Measurements from ENCODE around the gene IRS1.

IRS1 gene

DNA sequence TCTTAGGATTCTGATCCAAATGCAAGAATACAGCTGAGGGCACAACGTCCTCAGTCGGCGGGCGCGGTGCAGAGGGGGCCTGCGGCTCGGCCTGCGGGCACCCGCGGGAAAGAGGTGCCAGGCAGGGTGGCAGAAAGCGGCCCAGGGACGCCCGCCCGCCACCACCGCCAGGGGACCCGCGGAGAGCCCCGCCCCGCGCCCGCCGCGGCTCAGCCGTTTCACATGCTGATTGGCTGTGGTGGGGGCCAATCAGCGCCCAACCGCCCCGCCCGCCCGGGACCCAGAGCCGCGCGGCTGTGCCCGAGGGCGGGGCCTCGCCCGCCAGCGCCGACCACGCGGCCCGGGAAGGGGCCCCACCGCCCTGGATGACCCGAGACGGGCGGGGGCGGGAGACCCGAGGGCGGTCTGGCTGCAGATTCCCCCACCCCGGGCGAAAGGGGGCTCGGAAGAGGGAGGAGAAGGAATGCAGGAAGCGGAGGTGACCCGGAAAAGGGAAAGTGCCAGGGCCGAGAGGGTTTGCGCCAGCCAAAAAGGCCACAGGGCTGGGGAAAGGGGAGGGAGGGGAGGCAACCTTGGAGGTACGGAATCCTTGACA lies 8.0 kb downstream of the IRS1 start:
- H3K27ac ChIP-seq (ENCODE audit: insufficient read depth, low read length, poor library complexity, severe bottlenecking), result peak overlapping the region; percentile 84
- no peaks in the 10 kb centered on the region for H3K27me3 ChIP-seq (replicated peaks; ENCODE audit: control insufficient read depth, insufficient read depth, low read length, poor library complexity, severe bottlenecking)
- H3K9me3 ChIP-seq (ENCODE audit: control insufficient read depth, low read length), result no peaks in the 10 kb centered on the region
- H3K4me1 ChIP-seq (ENCODE audit: control insufficient read depth, insufficient read depth, low read length, poor library complexity, severe bottlenecking), result peaks cover 13% of the 10 kb centered on the region
- H3K36me3 ChIP-seq (ENCODE audit: control insufficient read depth, insufficient read depth, low read length), result no peaks in the 10 kb centered on the region
- peak; percentile 84 to 88 (median 85) for DNase-seq
- H3K4me3 ChIP-seq (ENCODE audit: insufficient read depth, low read depth, low read length, poor library complexity, severe bottlenecking), result peak overlapping the region; percentile 66

DNA sequence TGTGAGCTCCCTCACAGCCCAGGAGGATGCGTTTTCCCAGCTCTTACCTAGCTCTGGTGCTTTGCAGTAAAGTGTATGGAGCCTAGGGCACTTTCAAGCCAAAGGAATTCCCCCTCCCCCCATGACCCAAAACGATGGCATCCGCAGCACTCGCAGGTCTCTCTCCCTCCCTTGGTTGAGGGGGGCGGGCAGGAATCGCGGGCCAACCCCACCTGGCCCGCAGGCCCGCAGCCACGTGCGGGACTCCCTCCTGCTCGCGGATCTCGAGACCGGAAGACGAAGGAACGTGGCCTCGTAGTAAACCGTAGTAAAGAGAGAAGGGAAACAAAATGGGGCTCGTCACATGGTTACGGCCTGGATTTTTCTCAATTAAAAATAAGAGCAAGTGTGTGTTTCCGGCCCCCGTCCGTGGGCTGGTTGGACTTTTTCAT lies 8.5 kb downstream of the IRS1 start:
- DNase-seq, result peak in 1 of 3 donors; percentile 71
- Histone ChIP-seq H3K9me3 (ENCODE audit: control insufficient read depth, low read length) (no peaks in the 10 kb centered on the region), H3K4me1 (ENCODE audit: control insufficient read depth, insufficient read depth, low read length, poor library complexity, severe bottlenecking) (peaks cover 13% of the 10 kb centered on the region), H3K27ac (ENCODE audit: insufficient read depth, low read length, poor library complexity, severe bottlenecking) (peak overlapping the region; percentile 84), H3K36me3 (ENCODE audit: control insufficient read depth, insufficient read depth, low read length) (no peaks in the 10 kb centered on the region), H3K4me3 (ENCODE audit: insufficient read depth, low read depth, low read length, poor library complexity, severe bottlenecking) (peak overlapping the region; percentile 66), H3K27me3 (replicated peaks; ENCODE audit: control insufficient read depth, insufficient read depth, low read length, poor library complexity, severe bottlenecking) (no peaks in the 10 kb centered on the region)

DNA sequence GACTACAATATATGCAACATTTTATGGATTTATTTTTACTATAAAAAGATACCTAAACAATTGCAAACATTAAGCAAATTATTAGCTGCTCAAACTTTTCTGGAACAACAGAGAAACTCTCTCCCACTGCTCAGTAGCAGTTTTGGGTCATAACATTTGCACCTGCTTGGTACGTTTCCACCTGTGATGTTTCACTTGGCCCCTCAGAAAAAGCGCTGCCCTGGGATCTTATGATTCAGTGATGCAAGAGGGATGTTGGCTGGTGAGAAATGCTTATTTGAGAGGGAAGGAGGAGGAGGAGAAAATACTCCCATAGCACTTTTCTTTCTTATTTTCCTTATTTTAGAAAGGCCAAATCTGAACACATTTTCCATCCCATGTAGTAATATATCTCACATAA lies 9.2 kb downstream of the IRS1 start:
- H3K4me3 ChIP-seq (ENCODE audit: insufficient read depth, low read depth, low read length, poor library complexity, severe bottlenecking), result no peak overlapping the region
- no peak for DNase-seq
- H3K27ac ChIP-seq (ENCODE audit: insufficient read depth, low read length, poor library complexity, severe bottlenecking), result peak overlapping the region; percentile 84
- no peaks in the 10 kb centered on the region for H3K27me3 ChIP-seq (replicated peaks; ENCODE audit: control insufficient read depth, insufficient read depth, low read length, poor library complexity, severe bottlenecking)
- no peaks in the 10 kb centered on the region for H3K36me3 ChIP-seq (ENCODE audit: control insufficient read depth, insufficient read depth, low read length)
- H3K9me3 ChIP-seq (ENCODE audit: control insufficient read depth, low read length), result no peaks in the 10 kb centered on the region
- peaks cover 13% of the 10 kb centered on the region for H3K4me1 ChIP-seq (ENCODE audit: control insufficient read depth, insufficient read depth, low read length, poor library complexity, severe bottlenecking)

DNA sequence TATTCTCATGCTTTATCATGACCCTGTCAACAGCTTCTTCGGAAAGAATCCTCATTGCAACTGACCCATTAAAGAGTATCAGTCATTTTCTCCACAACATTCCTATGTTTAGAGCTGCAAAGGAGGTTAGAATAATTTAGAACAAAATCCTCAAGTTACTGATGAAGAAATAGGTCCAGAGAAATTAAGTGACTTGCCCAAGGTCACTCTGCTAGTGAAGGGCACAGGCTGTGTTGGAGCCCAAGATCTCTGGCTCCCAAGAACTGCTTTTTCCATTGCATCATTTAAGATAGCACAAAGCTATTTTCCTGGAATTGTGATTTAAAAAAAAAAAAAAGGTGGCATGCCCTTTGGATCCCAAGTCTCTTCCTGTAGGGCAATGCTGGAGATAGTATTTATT lies 9.6 kb downstream of the IRS1 start:
- no peaks in the 10 kb centered on the region for H3K36me3 ChIP-seq (ENCODE audit: control insufficient read depth, insufficient read depth, low read length)
- no peak overlapping the region for H3K27ac ChIP-seq (ENCODE audit: insufficient read depth, low read length, poor library complexity, severe bottlenecking)
- H3K27me3 ChIP-seq (replicated peaks; ENCODE audit: control insufficient read depth, insufficient read depth, low read length, poor library complexity, severe bottlenecking), result no peaks in the 10 kb centered on the region
- H3K4me3 ChIP-seq (ENCODE audit: insufficient read depth, low read depth, low read length, poor library complexity, severe bottlenecking), result no peak overlapping the region
- no peak for DNase-seq
- peaks cover 13% of the 10 kb centered on the region for H3K4me1 ChIP-seq (ENCODE audit: control insufficient read depth, insufficient read depth, low read length, poor library complexity, severe bottlenecking)
- H3K9me3 ChIP-seq (ENCODE audit: control insufficient read depth, low read length), result no peaks in the 10 kb centered on the region

DNA sequence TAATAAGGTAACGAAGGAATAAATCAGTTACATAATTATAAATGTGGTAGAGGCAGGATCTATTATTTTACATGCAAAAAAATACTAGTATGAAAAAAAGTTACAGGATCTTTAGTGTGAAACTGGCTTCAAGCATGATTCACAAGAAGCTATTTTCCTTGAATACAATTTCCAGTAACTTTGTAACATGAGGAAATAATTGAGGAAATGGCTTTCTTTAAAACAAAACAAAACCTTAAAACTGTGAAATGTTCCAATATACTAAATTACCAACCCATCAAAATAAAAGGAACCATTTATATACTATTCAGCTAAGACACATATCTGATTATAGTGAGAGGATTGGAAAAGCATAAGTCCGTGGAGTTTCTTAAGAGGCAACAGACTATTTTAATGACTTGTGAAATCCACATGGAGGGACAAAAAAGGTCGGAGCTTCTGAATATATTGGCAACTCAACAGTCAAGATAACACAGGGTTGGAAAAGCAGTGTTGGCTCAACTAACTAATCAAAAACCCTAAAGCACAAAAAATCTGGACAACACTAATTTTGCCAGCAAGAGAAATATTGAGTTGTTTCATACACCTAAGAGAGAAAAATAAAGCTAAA lies 10.6 kb downstream of the IRS1 start:
- no peak for DNase-seq
- Histone ChIP-seq H3K36me3 (ENCODE audit: control insufficient read depth, insufficient read depth, low read length) (no peaks in the 10 kb centered on the region), H3K4me3 (ENCODE audit: insufficient read depth, low read depth, low read length, poor library complexity, severe bottlenecking) (no peak overlapping the region), H3K27ac (ENCODE audit: insufficient read depth, low read length, poor library complexity, severe bottlenecking) (no peak overlapping the region), H3K4me1 (ENCODE audit: control insufficient read depth, insufficient read depth, low read length, poor library complexity, severe bottlenecking) (peaks cover 13% of the 10 kb centered on the region), H3K9me3 (ENCODE audit: control insufficient read depth, low read length) (no peaks in the 10 kb centered on the region), H3K27me3 (replicated peaks; ENCODE audit: control insufficient read depth, insufficient read depth, low read length, poor library complexity, severe bottlenecking) (no peaks in the 10 kb centered on the region)

DNA sequence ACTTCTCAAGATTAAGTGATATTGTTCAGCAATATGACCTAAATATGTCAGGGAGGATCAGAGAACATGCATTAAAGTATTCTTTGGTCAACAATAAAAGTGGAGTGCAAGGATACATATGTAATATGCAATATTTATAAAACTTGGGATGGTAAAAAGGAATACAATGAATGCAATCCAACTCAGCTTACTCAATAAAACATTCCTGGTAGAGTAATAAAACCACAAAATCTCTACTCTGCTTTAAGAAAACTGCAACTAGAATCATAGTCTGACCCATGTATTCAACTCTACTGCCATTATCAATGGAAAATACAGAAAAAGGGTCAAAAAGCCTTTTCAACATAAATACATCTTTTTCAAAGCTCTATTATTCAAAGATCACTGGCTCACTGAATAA lies 11.6 kb downstream of the IRS1 start:
- DNase-seq, result no peak
- no peaks in the 10 kb centered on the region for H3K9me3 ChIP-seq (ENCODE audit: control insufficient read depth, low read length)
- no peak overlapping the region for H3K27ac ChIP-seq (ENCODE audit: insufficient read depth, low read length, poor library complexity, severe bottlenecking)
- no peak overlapping the region for H3K4me3 ChIP-seq (ENCODE audit: insufficient read depth, low read depth, low read length, poor library complexity, severe bottlenecking)
- peaks cover 13% of the 10 kb centered on the region for H3K4me1 ChIP-seq (ENCODE audit: control insufficient read depth, insufficient read depth, low read length, poor library complexity, severe bottlenecking)
- no peaks in the 10 kb centered on the region for H3K27me3 ChIP-seq (replicated peaks; ENCODE audit: control insufficient read depth, insufficient read depth, low read length, poor library complexity, severe bottlenecking)
- no peaks in the 10 kb centered on the region for H3K36me3 ChIP-seq (ENCODE audit: control insufficient read depth, insufficient read depth, low read length)

DNA sequence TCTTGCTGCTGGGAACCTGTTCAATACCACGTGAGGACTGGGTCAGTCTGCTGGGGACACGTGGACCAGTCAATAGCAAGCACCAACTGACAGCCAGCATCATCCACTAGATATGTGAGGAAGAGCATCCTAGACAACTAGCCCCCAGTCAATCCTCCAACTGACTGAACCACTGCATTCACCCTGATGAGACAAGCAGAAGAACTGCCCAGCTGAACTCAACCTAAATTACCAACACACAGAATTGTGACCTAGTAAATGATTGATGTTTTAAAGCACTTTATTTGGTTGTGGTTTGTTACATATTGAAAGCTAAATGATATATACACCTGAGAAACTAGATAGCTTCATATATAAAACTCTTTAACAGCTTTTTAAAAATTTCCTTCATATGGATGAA lies 15.7 kb downstream of the IRS1 start:
- Histone ChIP-seq H3K27me3 (replicated peaks; ENCODE audit: control insufficient read depth, insufficient read depth, low read length, poor library complexity, severe bottlenecking) (no peaks in the 10 kb centered on the region), H3K27ac (ENCODE audit: insufficient read depth, low read length, poor library complexity, severe bottlenecking) (no peak overlapping the region)
- no peak for DNase-seq

DNA sequence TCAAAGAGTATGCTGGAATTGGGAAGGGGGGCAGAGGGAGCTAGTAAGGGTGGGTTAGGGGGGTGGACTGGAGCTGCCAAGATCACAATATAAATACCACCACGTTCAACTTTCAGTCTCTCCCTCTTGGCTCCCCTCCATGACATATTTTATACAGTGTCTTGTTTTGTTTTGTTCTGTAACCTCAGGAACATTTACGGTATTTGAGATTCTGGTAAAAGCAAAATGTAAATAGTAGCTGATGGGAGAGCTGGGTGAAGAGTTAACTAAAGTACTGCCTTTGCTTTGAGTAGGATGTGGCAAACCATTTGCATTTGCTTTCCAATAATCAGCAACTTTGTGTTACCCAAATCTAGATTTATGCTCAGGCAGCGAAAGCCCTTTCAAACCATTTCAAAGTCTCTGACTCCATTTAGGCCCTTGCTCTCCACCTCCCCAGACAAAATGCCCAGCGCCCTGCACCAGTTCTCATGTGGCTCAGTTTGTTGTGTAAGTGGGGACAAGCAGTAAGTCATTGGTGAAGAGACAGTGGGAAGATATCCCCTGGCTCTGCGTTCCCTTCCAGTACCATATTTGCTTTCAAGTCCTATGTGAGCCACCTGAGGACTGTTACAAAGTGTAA lies 17.4 kb downstream of the IRS1 start:
- no peaks in the 10 kb centered on the region for H3K36me3 ChIP-seq (ENCODE audit: control insufficient read depth, insufficient read depth, low read length)
- no peak overlapping the region for H3K4me3 ChIP-seq (ENCODE audit: insufficient read depth, low read depth, low read length, poor library complexity, severe bottlenecking)
- no peak overlapping the region for H3K27ac ChIP-seq (ENCODE audit: insufficient read depth, low read length, poor library complexity, severe bottlenecking)
- no peaks in the 10 kb centered on the region for H3K9me3 ChIP-seq (ENCODE audit: control insufficient read depth, low read length)
- H3K27me3 ChIP-seq (replicated peaks; ENCODE audit: control insufficient read depth, insufficient read depth, low read length, poor library complexity, severe bottlenecking), result no peaks in the 10 kb centered on the region
- H3K4me1 ChIP-seq (ENCODE audit: control insufficient read depth, insufficient read depth, low read length, poor library complexity, severe bottlenecking), result no peaks in the 10 kb centered on the region
- DNase-seq, result no peak

More for the DNA sequence above, 15.7 kb downstream of the IRS1 start:
- Histone ChIP-seq H3K4me3 (ENCODE audit: insufficient read depth, low read depth, low read length, poor library complexity, severe bottlenecking) (no peak overlapping the region), H3K9me3 (ENCODE audit: control insufficient read depth, low read length) (no peaks in the 10 kb centered on the region), H3K36me3 (ENCODE audit: control insufficient read depth, insufficient read depth, low read length) (no peaks in the 10 kb centered on the region), H3K4me1 (ENCODE audit: control insufficient read depth, insufficient read depth, low read length, poor library complexity, severe bottlenecking) (no peaks in the 10 kb centered on the region)

DNA sequence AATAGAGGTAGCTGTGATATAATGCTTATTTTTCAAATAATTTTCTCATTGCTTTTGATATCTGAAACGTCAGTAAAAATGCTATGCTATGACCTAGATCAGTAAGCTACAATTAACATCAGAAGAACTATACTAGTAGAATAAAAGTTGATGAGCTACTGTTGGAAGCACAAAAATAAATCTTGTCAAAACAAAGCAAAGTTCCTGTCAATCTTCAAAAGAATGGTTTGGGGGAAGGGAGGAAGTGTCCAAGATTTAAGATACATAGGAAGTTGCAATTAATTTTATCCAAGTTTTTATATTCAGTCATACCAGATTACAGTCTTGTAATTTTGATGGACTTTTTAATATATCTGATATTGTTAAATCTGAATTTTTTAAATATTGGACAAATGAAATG lies 19.2 kb downstream of the IRS1 start:
- Histone ChIP-seq H3K4me1 (ENCODE audit: control insufficient read depth, insufficient read depth, low read length, poor library complexity, severe bottlenecking) (no peaks in the 10 kb centered on the region), H3K27ac (ENCODE audit: insufficient read depth, low read length, poor library complexity, severe bottlenecking) (no peak overlapping the region), H3K4me3 (ENCODE audit: insufficient read depth, low read depth, low read length, poor library complexity, severe bottlenecking) (no peak overlapping the region), H3K9me3 (ENCODE audit: control insufficient read depth, low read length) (no peaks in the 10 kb centered on the region), H3K27me3 (replicated peaks; ENCODE audit: control insufficient read depth, insufficient read depth, low read length, poor library complexity, severe bottlenecking) (no peaks in the 10 kb centered on the region), H3K36me3 (ENCODE audit: control insufficient read depth, insufficient read depth, low read length) (no peaks in the 10 kb centered on the region)
- DNase-seq, result no peak

DNA sequence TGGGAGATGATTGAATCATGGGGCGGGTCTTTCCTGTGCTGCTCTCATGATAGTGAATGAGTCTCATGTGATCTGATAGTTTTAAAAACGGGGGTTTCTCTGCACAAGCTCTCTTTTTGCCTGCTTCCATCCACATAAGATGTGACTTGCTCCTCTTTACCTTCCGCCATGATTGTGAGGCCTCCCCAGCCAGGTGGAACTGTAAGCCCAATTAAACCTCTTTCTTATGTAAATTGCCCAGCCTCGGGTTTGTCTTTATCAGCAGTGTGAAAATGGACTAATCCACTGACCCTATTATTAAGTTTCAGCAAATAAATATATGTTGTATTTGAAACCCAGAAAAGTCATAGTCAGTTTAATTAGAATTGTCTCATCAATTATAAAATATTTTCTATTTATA lies 22.0 kb downstream of the IRS1 start:
- Histone ChIP-seq H3K36me3 (ENCODE audit: control insufficient read depth, insufficient read depth, low read length) (no peaks in the 10 kb centered on the region), H3K4me3 (ENCODE audit: insufficient read depth, low read depth, low read length, poor library complexity, severe bottlenecking) (no peak overlapping the region), H3K9me3 (ENCODE audit: control insufficient read depth, low read length) (no peaks in the 10 kb centered on the region), H3K27me3 (replicated peaks; ENCODE audit: control insufficient read depth, insufficient read depth, low read length, poor library complexity, severe bottlenecking) (no peaks in the 10 kb centered on the region), H3K27ac (ENCODE audit: insufficient read depth, low read length, poor library complexity, severe bottlenecking) (no peak overlapping the region), H3K4me1 (ENCODE audit: control insufficient read depth, insufficient read depth, low read length, poor library complexity, severe bottlenecking) (peaks cover 8% of the 10 kb centered on the region)
- no peak for DNase-seq

All from effector memory CD4-positive, alpha-beta T cell (primary cell).